Measurements from ENCODE around the gene MARCOL.
"Not testable (repeated sequence)": the region's sequence is repeated elsewhere in the genome, so short reads cannot be mapped to it uniquely, and the experiment has no call there.

Gene MARCOL

DNA sequence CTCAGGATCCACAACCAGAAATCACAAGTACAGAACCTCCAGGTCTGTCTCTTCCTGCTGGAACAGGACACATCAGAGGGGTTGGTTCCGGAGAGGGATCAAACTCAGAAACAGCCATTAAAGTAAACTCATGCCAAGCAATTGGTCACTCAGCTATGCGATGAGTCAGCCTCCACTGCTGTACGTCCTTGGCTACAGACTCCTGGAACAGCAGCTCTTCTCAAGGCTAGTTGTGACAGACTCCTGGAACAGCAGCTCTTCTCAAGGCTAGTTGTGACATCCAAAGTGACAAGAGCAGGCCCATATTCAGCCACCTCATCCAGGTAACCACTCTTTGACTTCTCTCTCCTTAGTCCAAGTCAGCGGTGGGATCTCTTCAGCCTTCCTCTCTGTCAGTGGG, 30.2 kb downstream of the MARCOL start, which contains the start of gene SPINK13:
TSS of gene SPINK13 (plus strand) at position 229 of the 400 bp plus-strand sequence. CDS start 1,279 bp downstream, outside the sequence.
- DNase-seq (ENCODE audit: low read depth) = peak; percentile 36

- DNase-seq (ENCODE audit: low read depth) = not testable (repeated sequence)
These were observed 36.8 kb downstream of the MARCOL start for GRCh38 chr5:148275129-148275528.

DNA sequence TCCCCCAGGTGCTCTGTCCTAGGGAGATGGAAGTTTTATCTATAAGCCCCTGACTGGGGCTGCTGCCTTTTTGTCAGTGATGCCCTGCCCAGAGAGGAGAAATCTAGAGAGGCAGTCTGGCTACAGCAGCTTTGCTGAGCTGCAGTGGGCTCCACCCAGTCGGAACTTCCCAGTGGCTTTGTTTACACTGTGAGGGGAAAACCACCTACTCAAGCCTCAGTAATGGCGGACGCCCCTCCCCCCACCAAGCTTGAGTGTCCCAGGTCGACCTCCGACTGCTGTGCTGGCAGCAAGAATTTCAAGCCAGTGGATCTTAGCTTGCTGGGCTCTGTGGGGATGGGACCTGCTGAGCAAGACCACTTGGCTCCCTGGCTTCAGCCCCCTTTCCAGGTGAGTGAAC, 42.6 kb downstream of the MARCOL start:
- DNase-seq (ENCODE audit: low read depth) = not testable (repeated sequence)

- DNase-seq (ENCODE audit: low read depth) = not testable (repeated sequence)
These were observed 43.0 kb downstream of the MARCOL start for GRCh38 chr5:148281336-148281735.

GRCh38 chr5:148290271-148291195, 52.2 kb downstream of the MARCOL start:
- DNase-seq (ENCODE audit: low read depth) = peak; percentile 12

Measured in amniotic epithelial cell (primary cell).